GM18505 (cell line): Measurements from ENCODE around the gene SYTL4.

Experiments
- ATAC-seq: cut with Tn5 transposase; IDR thresholded peaks from one replicate; pipeline ENCODE4 v1.9.1; 2021; ENCODE audit not compliant: unreplicated experiment
- POLR2A ChIP-seq: IDR thresholded peaks from 4 replicates; pipeline ENCODE4 v1.6.1; 2011; ENCODE audit warnings: borderline replicate concordance; ENCODE audit not compliant: insufficient read depth, insufficient read length; ENCODE audit errors: extremely low read depth

The SYTL4 gene

DNA sequence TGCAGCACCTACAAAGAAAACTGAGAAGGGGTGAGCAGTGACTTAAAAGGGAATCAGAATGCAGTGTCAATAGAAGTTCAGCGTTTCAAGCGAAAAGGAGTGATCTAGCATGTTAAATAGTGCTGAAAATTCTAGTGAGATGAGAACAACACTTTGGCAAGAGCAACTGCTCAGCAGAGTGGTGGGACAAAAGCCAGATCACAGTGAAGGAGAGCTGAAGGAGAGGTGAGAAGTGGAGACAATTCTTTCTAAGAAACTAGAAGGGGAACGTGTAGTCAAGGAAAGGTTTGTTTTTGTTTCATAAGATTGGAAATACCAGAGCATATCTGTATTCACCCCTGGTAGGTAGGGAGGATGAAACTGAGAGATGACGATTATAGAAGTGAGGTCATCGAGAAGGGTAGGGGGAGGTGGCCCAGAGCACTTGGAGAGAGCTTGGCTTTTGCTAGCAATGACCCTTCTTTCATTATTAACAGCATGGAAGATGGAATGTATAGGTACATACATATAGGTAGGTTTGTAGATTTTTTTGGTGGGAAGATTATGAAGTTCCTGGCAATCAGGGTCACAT lies 54.2 kb downstream of the SYTL4 start:
- no peak for ATAC-seq
- no peak for TF ChIP-seq POLR2A

GRCh38 chrX:100674705-100675104 lies 57.2 kb downstream of the SYTL4 start:
- TF ChIP-seq POLR2A = no peak
- ATAC-seq = peak; percentile 39

- no peak for TF ChIP-seq POLR2A
- ATAC-seq = no peak
Observed at GRCh38 chrX:100673397-100673953, 58.4 kb downstream of the SYTL4 start.

- TF ChIP-seq POLR2A = no peak
- ATAC-seq = no peak
Observed at GRCh38 chrX:100672966-100673365, 59.0 kb downstream of the SYTL4 start.

- ATAC-seq = no peak
- no peak for TF ChIP-seq POLR2A
Observed at GRCh38 chrX:100663642-100664041, 68.3 kb downstream of the SYTL4 start.

GRCh38 chrX:100662796-100663195 lies 69.1 kb downstream of the SYTL4 start:
- TF ChIP-seq POLR2A = no peak

DNA sequence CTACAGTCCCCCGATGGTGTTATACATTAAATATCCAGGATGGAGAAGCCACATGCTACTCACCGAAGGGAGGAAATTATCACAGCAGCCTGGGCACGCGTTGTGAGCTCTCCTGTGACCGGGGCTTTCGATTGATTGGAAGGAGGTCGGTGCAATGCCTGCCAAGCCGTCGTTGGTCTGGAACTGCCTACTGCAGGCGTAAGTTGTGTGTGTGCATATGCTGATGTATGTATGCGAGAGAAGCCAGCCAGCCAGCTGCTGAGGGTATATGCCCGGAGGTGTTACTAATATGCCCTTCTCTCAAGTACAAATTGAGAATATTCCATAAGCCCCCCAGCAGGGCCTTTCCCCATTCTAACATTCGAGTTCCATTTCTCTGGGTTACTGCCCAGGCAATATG lies 69.8 kb downstream of the SYTL4 start:
- TF ChIP-seq POLR2A = no peak
- ATAC-seq = no peak

More at GRCh38 chrX:100662796-100663195, 69.1 kb downstream of the SYTL4 start:
- ATAC-seq = no peak

GRCh38 chrX:100659431-100660137 lies 72.3 kb downstream of the SYTL4 start:
- TF ChIP-seq POLR2A = no peak
- ATAC-seq = no peak

DNA sequence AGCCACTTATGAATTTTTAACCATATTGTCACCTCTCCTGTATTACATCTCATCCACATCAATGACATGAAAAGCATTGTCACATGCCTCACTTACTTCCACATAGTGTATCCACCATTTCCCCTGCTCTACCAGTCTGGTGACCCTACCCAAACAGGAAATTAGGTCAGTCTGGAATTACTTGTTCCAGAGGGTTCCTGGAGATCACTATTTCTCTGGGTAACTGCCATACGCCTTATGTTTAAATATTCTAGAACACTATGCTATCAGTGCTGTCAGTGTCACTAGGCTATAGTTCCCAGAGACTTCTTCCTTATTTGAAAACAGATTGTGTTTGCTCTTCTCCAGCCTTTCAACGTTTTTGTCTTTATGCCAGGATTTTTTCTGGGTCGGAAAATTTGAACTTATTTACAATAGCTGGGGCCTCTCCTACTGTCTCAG lies 73.0 kb downstream of the SYTL4 start:
- no peak for TF ChIP-seq POLR2A
- ATAC-seq = no peak

DNA sequence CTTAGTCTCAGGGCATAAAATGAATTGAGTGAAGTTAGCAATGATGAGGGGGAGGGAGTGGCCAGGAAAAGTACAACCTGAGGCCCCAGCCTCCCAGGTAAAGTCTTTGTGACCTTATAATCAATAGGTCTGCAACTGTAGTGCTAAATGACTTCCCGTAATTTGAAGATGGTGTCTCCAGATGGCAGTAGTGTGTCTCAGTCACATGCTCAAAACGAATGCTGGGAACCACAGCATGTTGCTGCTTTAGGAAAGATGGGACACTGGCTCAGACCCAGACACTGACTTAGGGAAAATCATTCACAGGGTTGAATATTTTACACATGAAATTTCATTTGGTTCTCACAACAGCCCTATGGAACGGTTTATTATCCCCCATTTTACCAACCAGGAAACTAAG lies 77.7 kb downstream of the SYTL4 start:
- no peak for TF ChIP-seq POLR2A
- no peak for ATAC-seq

DNA sequence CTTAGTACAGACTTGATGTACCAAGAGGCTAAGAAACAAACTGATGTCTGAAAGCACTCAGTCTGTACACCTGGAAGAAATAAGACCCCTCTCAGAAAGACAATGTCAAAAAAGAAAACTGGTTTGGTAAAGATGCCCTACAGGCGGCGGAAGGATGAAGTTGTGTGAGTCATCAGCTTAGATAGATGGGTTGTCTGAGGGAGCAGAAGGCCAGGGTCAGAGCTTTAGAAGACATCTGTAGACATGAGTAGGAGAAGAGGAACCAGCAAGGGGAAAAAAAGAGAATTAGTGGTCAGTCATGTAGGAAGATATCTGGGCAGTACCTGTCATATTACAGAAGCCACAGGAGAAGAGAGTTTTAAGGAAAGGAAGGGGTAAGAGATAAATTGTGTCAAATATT lies 79.7 kb downstream of the SYTL4 start:
- ATAC-seq = no peak
- TF ChIP-seq POLR2A = no peak

DNA sequence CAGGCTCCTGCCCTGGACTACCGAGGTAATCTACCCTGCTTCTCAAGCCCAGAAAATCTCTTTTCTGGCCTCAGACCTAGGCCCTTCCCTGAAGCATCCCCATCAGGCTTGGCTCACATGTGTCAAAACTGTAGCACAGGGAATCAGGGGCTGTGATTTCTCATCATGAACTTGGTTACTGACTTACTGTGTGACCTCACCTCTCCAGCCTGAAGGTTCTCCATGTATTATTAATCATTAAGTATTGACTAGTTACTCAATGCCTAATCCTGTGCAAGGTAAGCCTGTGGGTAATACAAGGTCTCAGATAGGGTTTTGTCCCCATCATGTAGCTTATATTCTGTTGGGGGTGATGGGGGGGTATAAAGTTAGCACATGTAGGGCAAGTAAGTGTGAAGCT lies 81.1 kb downstream of the SYTL4 start:
- ATAC-seq = no peak
- TF ChIP-seq POLR2A = no peak

DNA sequence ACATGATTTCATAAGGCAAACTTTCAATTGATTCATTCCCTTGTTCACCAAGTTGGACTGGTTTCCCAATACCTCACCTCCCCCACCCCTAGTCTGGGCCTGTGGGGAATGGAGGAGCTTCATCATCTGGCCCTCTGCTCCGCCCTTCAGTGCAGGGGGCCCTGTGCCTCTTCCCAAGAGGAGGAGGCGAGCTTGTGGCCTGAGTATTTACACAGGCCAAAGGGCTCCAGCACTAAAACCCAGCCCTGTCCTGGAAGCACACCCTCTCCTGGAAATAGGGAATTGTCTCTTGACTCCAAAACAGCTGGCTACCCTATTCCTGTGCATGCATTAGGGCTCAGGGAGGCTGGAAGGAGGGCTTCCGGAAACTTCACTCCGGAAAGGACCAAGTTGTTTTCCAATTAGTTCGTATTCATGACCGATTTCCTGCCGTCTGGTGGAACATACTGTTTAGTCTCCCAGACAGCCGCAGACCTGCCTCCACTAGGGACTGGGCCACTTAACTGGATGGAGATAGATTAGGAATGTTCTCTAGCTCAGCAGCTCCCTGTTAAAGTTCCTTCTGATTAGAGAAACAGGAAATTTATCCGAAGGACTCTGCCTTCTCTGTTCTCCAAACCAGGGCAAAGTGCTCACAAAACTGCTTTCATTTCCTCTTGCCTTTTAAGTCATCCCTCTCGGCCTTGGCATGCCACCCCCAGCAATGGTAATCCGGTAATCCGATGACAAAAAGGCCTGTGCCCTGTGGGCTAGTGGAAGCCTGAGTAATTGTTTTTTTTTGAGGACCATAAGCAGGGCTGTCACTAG lies 82.2 kb downstream of the SYTL4 start:
- no peak for ATAC-seq
- TF ChIP-seq POLR2A = no peak
